Renal cortex interstitium (tissue), 15 donors: ENCODE data around the gene KIF2A. TPM values are rescaled to one million over a fixed set of nuclear protein-coding genes. Genes with fewer than 3 reads are reported as not detected.

Experiments used
- DNase-seq, 11 donors: peaks; one replicate each; pipeline ENCODE4 v3.0.0-alpha.2; 2013; ENCODE audit warnings: low read depth in 9 of 11, low spot score in 4 of 11; ENCODE audit errors: extremely low read depth in 1 of 11
- long read RNA-seq, 16 experiments: transcript quantifications; one replicate each; lab custom pipeline, GENCODE V29; 2026
- polyA plus RNA-seq, 3 donors: library from polyadenylated mRNA; unstranded; fragments of 120-200 nt; gene quantifications; one replicate each; pipeline ENCODE4 v1.2.1, GENCODE V29; 2013; ENCODE audit not compliant: insufficient read length in 3 of 3

Gene KIF2A
- 10 to 100 TPM; 44.2 to 68.3 (median 58.2) TPM for polyA plus RNA-seq
- long read RNA-seq, donor 1, partial matches to known transcripts: 0 of 2 reads
- long read RNA-seq, donor 1, other reads (novel, unspliced or antisense): 0 of 2 reads
- long read RNA-seq, donor 2, partial matches to known transcripts: 0 of 15 reads
- long read RNA-seq, donor 2, other reads (novel, unspliced or antisense): 12 of 15 reads
- long read RNA-seq, donor 3, partial matches to known transcripts: 33 of 45 reads
- long read RNA-seq, donor 3, other reads (novel, unspliced or antisense): 8 of 45 reads
- long read RNA-seq, donor 4, partial matches to known transcripts: 0 of 12 reads
- long read RNA-seq, donor 4, other reads (novel, unspliced or antisense): 11 of 12 reads
- long read RNA-seq, donor 5: 0 reads
- long read RNA-seq, donor 6, partial matches to known transcripts: 22 of 39 reads
- long read RNA-seq, donor 6, other reads (novel, unspliced or antisense): 13 of 39 reads
- long read RNA-seq, donor 7, partial matches to known transcripts: 9 of 21 reads
- long read RNA-seq, donor 7, other reads (novel, unspliced or antisense): 9 of 21 reads
- long read RNA-seq, donor 8: 0 reads
- long read RNA-seq, donor 9, partial matches to known transcripts: 6 of 26 reads
- long read RNA-seq, donor 9, other reads (novel, unspliced or antisense): 14 of 26 reads
- long read RNA-seq, donor 10, partial matches to known transcripts: 15 of 21 reads
- long read RNA-seq, donor 10, other reads (novel, unspliced or antisense): 0 of 21 reads
- long read RNA-seq, donor 11, partial matches to known transcripts: 8 of 12 reads
- long read RNA-seq, donor 11, other reads (novel, unspliced or antisense): 0 of 12 reads
- long read RNA-seq, donor 12, partial matches to known transcripts: 0 of 12 reads
- long read RNA-seq, donor 12, other reads (novel, unspliced or antisense): 12 of 12 reads
- long read RNA-seq, donor 13: 0 reads
- long read RNA-seq, donor 14, partial matches to known transcripts: 0 of 19 reads
- long read RNA-seq, donor 14, other reads (novel, unspliced or antisense): 17 of 19 reads
- long read RNA-seq, donor 15, partial matches to known transcripts: 0 of 3 reads
- long read RNA-seq, donor 15, other reads (novel, unspliced or antisense): 0 of 3 reads
- long read RNA-seq, donor 16, transcript KIF2A-202 (20 exons, 2,539 nt): major isoform, 8 of 59 reads
- long read RNA-seq, donor 16, partial matches to known transcripts: 13 of 59 reads
- long read RNA-seq, donor 16, other reads (novel, unspliced or antisense): 37 of 59 reads

DNA sequence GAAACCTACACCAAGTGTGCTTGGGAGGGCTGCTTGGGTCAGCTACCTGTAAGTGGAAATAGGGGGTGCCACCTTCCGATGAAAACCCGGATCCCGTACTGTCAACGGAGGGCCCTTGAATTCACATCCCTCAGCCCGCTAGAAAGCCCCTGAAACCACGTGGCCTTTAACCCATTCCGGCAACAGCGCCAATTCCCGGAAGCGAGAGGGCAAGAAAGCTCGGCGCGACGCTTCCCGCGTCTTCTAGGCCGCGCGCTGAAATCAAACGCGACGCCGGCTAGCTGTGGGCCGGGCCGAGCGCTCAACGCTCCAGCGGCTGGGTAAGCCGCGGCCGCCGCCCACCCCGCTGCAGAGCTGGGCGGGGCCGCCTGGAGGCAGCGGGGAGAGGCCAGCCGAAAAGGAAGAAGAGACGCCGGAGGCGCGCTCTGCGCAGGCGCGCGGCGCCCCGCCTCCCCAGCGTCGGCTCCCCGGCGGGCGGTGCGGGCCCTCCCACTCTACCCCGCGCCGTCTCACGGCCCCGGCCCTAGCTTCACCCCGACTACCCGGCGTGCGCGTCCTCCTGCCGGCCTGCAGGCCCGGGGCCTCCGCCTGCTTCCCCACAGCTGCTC, at the start of gene KIF2A:
TSS of gene KIF2A (plus strand) at position 492 of the 608 bp plus-strand sequence. CDS start 267 bp downstream, outside the sequence.
- peak; percentile 83 to 92 (median 89) for DNase-seq

DNA sequence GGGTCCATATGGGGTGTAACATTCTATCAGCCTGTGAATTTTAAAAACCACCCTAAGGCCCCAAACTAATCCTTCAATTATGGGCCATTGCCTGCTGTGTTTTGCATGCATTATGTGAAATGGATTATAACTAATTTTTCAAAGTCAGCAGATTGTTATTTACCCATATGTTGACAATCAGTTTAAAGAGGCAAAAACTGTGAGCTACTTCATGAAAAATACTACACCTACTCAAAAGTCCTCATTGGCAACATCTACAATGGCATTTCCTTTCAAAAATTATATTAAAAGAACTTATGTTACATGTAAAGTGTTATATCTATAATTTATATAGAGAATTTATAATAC, 49.0 kb upstream of the KIF2A start:
- no peak for DNase-seq

DNA sequence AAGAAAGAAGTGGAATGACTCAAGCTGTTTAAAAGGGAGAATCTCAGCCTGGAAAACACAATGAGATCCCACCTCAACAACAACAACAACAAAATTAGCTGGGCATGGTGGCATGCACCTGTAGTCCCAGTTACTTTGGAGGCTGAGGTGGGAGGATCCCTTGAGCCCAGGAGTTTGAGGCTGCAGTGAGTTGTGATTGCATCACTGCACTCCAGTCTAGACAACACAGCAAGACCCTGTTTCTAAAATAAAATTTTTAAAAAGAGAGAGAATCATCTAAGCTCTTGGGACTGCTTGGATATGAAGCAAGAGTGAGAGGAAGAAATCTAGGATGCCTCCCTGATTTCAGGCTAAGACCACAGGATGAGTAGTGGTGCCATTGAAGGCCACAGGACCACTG, 47.4 kb upstream of the KIF2A start:
- DNase-seq: no peak

DNA sequence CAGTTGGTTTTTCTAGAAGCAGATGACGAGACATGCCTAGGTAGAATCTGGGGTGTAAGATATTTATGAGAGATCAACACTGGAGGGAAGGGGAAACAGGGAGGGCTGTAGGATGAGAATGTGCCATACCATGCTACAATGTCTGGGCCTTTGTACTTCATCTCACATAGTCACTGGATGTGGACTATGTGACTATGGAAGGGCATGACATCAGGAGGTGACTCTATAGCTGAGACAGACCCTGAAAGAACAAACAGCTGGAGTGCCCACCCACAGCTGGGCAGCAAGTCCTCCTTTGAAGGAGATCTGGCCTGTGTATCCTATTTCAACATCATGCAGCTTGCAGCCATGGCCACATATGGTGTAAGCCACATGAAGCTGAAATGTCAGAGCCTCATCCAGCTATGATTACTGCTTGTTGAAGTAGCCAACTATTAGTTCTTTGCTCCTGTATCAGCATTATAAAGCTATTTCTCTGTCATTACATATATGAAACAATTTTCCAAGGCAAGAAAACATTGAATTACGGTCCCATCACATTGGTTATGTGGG, 46.2 kb upstream of the KIF2A start:
- DNase-seq: no peak

DNA sequence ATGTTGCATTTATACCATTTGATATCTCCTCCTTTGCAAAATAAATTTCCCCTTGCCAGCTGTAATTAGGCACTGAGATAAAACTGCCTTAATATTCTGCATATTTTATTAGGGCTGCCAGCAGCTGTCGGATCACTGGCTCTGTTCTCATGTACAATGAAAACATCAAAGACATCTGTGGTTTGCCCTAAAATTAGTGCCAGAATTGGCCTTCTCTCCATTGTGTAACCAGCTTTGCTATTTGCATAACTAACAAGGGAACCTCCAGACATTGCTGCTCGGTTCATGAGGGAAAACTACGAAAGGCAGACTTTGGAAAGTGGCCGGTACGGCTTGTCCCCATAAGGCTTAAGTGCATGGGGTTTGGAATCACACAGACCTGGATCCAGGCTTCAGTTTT, 45.5 kb upstream of the KIF2A start:
- no peak for DNase-seq

DNA sequence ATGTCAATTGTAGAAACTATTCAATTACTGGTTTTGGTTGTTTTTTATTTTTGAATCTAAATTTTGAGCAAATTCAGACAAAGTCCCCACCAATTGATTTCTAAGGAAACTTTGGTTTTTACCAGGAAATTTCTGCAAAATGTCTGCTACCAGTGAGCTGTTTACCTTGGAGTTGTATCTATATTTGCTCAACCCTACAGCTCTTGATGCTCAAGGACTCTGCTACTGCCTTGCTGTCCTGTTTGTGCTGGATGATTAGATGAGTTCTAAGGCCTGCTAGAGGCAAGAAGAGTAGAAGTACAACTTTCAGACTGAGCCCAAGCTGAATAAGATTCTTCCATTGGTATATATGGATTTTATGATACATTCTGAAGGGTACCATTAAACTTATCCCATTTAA, 42.6 kb upstream of the KIF2A start:
- no peak for DNase-seq

DNA sequence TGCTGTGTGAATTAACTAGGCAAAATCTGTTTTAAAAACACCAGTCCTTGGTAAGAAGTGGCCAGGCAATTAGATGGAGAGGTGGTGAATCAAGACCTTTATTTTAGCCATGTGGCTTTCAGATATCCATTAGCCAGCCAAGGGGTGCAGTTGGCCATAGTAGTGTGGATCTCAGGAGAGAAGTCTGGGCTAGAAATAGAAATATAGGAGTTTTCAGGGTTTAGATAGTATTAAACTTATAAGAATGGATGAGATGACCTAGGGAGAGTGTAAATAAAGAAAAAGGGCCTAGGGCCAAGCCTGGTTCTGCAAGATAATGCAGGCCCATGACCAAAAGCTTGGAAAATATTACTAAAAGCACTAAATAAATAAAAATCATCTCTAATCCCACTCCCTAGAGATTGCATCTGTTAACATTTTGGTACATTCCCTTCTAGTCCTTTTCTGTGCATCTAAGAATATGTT, 40.3 kb upstream of the KIF2A start:
- no peak for DNase-seq

DNA sequence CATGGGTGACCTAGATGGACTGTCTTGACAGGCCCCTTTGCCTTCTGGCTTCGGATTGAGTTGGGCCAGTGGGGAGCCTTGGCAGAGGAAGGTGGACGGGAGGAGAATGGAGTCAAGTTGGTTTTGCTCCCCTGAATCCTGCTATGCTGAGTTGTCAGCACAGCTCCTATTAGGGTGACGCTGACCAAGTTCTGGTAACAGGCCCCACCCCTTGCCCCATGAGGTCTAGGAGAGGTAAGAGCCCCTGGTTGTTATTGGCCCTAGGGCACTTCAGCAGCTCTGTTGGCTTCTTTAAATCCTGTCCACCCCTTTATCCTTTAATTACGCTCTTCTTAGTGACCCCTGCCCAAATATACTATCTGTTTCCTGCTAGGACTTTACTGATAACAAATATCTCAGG, 39.4 kb upstream of the KIF2A start:
- no peak for DNase-seq

DNA sequence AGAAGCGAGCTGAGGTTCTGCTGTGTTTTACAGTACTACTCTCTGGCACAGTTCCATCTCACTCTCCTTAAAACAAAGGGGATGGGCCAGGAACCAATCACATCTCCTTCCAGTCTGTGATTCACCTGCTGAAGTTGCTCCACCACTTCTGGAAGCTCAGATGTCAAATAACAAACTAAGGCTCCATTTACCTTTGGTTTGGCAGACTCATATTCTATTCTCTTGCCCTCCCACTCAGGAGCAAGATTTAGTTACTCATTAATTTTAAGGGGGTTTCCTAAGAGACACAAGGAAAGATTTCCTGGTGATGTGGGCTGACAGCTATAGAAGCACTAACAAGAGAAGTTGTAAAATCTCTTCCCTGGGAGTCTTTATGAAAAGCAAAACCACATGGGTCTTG, 37.8 kb upstream of the KIF2A start:
- DNase-seq: peak in 7 of 11 donors; percentile 27 to 67 (median 46)

DNA sequence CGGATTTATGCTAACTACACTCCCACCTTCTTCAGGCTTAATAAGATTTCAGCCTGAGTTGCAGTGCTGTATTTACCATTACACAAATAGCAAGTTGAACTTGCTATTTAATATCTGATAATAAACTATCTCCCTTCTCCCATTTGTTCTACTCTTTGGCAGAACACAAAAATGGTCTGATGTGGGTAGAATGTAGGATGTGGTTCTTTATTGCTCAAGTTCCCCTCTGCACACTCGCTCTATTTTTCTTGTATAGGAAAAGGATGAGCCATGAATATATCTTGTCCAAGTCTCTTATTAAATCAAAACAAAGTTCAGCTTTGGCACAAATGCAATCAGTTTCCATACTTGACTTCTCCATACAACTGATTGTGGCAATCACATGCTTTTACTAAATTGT, 37.2 kb upstream of the KIF2A start:
- no peak for DNase-seq

DNA sequence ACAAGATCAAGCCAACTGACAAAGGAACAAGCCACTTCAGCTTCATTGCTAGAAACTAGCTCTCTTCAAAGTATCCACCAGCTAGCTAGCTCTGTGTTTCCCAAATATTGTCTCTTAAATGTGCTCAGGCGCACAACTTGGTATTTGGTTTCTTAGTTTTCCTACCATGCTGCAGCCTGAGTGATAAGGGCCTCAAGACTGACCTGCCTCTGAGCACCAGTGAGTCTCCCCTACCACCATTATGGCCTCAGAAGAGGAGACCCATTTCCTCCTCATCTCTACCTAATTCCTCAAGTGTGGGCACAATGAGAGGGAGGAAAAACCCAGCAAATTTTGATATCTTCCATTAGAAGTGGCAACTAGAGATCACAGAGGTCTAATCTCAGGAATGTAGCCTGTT, 34.6 kb upstream of the KIF2A start:
- DNase-seq: no peak

DNA sequence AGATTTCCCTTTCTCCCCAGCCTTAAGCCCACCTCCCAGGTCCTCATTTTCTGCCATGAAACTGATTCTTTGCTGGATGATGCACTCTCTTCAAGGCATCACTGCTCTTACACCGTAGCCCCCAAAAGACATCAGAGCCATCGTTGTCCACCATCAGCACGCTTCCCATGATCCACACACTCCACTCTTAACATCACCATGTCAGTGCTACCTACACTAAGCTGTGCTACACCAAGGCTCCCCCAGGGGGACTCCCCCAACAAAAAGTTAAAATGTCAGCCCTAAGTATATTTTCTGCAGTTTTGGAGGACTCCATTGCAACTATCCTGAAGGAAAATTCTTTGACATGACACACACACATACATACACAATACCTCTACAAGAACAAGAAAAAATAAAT, 34.1 kb upstream of the KIF2A start:
- no peak for DNase-seq

DNA sequence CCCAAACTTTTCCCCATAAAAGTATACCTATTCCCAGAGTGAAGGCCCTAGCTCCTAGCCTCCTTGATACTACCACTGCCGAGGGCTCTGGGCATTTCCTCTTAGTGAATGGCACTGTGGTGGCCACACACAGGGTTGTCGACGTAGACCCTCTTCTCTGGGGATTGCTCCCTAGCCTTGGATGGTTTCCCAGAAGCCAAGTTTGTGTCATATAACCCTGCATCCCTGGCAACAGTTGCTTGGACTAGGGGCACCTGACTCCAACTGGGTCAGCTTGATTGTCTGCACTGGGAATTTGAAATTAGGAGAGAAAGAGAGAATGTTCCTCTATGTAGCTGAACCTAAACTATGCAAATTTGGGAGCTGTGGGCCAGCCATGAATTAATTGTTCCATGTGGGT, 32.3 kb upstream of the KIF2A start:
- DNase-seq: no peak

DNA sequence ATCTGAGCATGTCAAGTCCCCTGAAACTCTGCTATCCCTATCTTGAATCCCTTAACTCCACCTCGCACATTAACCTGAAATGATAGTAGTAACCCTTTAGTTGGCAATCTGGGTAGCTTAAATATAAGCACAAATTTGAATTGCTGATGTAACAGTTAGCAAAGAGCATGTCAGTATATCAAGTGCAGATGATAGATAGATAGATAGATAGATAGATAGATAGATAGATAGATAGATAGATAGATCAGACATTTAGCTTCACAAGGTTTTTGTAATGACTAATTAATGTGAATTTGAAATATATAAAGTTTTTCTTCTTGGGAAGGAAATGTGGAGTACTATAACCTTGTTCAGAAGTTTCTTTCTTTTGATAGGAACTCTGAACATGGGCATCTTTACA, 30.4 kb upstream of the KIF2A start:
- no peak for DNase-seq

DNA sequence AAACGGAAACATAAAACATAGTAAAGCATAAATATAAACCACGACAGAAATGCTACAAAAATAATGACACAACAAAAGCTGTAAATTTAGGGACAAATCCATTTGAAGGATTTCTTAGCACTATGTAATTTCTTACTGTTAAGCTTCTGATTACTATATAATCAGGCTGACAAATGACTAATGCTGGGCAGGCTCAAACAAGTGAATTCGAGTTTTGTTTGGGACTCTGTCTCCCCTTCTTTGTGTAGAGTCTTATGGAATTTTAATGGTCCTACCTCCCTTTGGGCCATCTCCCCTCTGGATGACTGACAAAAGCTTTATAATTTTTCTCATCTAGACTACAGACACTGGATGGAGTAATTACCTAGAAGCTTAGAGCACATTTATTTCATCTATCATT, 24.6 kb upstream of the KIF2A start:
- DNase-seq: no peak

DNA sequence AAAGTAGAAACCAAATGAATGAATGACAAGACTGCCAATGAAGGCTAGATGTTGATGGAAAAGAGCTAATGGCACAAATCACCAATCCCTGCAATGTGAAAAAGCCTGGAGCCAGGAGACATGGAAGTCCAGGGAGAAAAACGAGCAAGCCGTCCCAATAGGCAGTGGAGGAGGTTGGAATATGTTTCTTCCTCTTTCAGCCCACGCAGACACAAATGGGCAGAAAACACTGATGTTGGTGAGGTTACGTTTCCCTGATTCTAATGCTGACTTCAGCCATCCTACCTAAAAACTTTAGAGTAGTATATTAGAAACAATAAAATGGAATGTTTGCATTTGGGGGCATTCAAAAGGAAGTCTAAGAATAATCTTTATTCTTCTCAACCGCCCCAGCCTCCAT, 23.9 kb upstream of the KIF2A start:
- DNase-seq: no peak

DNA sequence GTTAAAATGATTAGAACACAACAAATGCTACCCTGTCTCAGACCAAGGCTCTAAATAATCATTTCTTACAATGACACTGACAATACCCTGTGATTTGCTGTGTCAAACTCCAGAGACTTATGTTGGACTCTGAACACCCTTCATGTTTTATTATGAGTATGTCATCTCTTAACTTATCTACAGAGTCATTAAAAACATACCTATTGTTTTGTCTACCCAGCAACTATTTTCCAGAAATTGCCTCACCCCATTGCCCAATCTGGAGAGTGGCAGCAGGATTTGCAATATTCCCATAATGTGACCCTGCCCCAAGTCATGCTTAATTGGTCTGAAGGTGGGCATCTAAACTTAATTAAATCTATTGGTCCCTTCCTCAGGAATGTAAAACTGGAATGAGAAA, 23.0 kb upstream of the KIF2A start:
- no peak for DNase-seq

DNA sequence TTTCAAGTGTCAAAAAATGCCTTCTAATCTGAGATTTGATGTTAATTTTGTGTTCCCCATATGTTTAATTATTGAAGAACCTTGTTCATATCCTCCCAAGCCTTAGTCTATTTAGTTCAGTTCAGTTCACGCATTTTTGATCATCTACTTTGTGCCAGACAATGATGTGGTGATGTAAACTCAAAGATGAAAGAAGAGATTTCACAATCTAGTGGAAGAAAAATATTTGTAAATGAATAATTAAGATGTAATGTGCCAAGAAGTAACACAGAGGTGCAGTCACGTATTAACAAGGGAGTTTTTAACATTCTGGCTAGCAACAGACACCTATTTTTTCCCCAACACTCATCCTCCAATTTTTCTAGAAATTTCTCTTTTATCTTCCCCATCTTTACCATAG, 22.1 kb upstream of the KIF2A start:
- no peak for DNase-seq
